ENCODE data around the gene NECTIN4.

The NECTIN4 gene

DNA sequence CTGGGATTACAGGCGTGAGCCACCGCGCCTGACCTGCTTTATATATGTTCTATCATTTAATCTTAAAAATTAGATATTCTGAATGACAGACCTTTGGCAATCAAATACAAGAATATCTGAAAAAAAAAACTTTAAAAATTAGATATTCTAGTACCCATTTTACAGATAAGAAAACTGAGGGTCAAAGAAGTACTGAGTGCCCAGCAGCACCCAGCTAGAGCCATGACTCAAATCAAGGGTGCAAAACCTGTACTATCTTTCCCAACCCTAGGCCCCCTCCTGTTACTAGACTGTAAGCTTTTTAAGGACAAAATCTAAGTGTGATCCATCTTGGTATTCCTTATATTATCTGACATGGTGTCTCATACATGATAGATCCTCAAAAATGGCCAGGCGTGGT lies 27.9 kb downstream of the NECTIN4 start:
- DNase-seq (ENCODE audit: low read depth): no peak
- no peak overlapping the region for H3K4me3 ChIP-seq (ENCODE audit: control insufficient read depth, low read depth, low read length)
- TF ChIP-seq, protein P1, sequence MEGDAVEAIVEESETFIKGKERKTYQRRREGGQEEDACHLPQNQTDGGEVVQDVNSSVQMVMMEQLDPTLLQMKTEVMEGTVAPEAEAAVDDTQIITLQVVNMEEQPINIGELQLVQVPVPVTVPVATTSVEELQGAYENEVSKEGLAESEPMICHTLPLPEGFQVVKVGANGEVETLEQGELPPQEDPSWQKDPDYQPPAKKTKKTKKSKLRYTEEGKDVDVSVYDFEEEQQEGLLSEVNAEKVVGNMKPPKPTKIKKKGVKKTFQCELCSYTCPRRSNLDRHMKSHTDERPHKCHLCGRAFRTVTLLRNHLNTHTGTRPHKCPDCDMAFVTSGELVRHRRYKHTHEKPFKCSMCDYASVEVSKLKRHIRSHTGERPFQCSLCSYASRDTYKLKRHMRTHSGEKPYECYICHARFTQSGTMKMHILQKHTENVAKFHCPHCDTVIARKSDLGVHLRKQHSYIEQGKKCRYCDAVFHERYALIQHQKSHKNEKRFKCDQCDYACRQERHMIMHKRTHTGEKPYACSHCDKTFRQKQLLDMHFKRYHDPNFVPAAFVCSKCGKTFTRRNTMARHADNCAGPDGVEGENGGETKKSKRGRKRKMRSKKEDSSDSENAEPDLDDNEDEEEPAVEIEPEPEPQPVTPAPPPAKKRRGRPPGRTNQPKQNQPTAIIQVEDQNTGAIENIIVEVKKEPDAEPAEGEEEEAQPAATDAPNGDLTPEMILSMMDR (conservative IDR thresholded peaks at IDR 0.05; ENCODE audit: control insufficient read depth, insufficient read depth, low read depth, low read length): no peak

DNA sequence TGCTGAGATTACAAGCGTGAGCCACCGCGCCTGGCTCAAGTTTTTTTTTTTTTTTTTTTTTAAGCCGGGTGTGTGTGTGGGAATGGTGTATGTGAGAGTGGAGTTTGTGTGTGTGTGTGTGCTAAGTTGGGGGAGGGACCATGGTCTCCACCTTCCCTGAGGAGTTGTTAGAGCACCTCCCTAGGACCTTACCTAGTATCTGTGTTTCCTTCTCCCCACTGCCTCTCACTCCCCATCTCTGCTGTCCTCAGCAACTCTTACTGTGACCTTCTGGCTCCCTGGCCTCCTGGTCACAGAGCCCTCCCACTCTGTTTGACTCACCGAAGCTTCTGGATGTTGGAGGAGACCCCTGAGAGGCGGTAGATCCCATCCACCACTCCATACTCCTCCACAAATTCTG lies 30.1 kb downstream of the NECTIN4 start:
- no peak for DNase-seq (ENCODE audit: low read depth)
- no peak overlapping the region for H3K4me3 ChIP-seq (ENCODE audit: control insufficient read depth, low read depth, low read length)
- TF ChIP-seq, protein P1 (conservative IDR thresholded peaks at IDR 0.05; ENCODE audit: control insufficient read depth, insufficient read depth, low read depth, low read length): no peak

DNA sequence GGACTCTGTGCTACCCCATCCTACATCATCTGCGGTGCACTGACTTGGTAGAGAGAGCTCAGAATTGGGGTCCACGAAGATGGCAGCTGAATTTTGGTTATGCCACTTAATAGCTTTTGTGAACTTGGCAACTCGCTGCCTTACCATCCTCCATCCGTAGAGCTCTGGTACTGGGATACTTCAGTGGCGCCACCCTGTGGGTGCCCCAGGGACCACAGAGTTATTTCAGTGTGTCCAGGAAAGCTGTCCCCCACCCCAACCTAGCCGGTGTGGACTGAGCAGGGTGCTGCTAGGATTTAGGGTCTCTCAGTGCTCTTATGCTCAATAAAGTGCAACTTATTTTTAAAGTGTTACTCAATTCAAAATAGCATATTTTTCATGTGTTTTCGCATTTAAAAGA lies 34.6 kb downstream of the NECTIN4 start:
- H3K4me3 ChIP-seq (ENCODE audit: control insufficient read depth, low read depth, low read length): no peak overlapping the region
- TF ChIP-seq, protein P1 (conservative IDR thresholded peaks at IDR 0.05; ENCODE audit: control insufficient read depth, insufficient read depth, low read depth, low read length): peak; percentile 12
- no peak for DNase-seq (ENCODE audit: low read depth)

DNA sequence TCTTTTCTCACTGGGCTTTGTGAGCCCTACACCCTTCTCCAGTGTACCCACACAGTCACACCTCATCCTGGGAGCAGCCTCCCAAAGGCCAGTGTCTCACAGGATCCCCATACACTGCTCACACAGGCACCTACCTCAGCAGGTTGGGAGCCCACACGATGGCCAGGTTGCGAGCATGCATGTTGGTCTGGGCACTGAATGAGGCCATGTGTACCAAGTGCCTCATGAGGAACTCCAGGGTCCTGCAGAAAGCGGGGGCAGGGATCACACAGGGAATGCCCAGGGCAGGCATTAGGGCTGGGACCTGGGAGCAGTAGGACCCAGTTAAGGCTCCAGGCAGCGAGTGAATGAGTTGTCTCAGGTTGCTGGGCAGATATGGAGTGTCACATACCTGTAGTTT lies 35.1 kb downstream of the NECTIN4 start:
- TF ChIP-seq, protein P1 (conservative IDR thresholded peaks at IDR 0.05; ENCODE audit: control insufficient read depth, insufficient read depth, low read depth, low read length): no peak
- no peak for DNase-seq (ENCODE audit: low read depth)
- H3K4me3 ChIP-seq (ENCODE audit: control insufficient read depth, low read depth, low read length): no peak overlapping the region

DNA sequence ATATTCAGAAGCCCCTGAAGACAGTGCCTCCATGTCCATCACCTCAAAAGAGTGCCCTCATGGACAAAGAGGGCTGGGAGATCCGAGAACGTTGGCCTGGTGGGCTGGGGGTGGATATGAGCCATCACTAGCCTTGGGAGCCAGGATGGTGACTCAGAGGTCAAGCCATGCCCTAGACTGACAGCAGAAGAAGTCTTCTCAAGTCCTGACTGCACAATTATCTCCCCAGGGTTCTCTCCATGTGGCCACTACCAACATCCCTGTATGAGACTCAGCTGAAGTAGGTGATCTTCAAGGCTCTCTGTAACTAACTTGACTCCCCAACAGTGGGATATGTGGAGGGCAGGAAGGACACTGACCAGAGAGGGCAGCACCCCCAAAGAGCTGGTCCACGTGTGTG lies 36.5 kb downstream of the NECTIN4 start:
- no peak overlapping the region for H3K4me3 ChIP-seq (ENCODE audit: control insufficient read depth, low read depth, low read length)
- DNase-seq (ENCODE audit: low read depth): peak; percentile 54
- TF ChIP-seq, protein P1 (conservative IDR thresholded peaks at IDR 0.05; ENCODE audit: control insufficient read depth, insufficient read depth, low read depth, low read length): no peak

DNA sequence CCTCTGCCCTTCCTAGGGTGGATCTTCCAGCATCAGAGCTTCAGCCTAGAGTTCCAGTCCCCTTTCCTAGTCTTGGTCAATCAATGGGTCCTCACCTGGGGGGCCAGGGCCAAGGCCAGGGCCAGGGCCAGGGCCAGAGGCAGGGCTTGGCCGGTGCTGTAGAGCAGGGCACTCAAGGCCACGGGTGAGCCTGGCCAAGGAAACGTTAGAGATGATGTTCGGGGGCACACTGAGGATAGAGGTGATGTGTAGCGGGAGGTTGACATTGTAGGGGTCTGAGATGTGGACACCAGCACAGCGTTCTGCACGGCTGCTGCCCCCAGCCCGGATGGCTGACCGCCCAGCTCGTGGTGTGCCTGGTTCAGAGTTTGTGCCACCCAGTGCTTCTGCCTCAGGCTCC lies 38.1 kb downstream of the NECTIN4 start:
- no peak overlapping the region for H3K4me3 ChIP-seq (ENCODE audit: control insufficient read depth, low read depth, low read length)
- DNase-seq (ENCODE audit: low read depth): no peak
- TF ChIP-seq, protein P1 (conservative IDR thresholded peaks at IDR 0.05; ENCODE audit: control insufficient read depth, insufficient read depth, low read depth, low read length): no peak
